NCI-H524 (cell line): ENCODE results near the gene MCRIP2.
"Not testable (repeated sequence)": the region's sequence is repeated elsewhere in the genome, so short reads cannot be mapped to it uniquely, and the experiment has no call there.

Experiments
- DNase-seq, 2 experiments: peaks; one replicate each; lab custom pipeline; 2025; lab: John Stamatoyannopoulos, UW

The MCRIP2 gene

GRCh38 chr16:641326-642188, at the start of gene MCRIP2:
MCRIP2 (plus strand) TSS chr16:641828; CDS start chr16:641992, 164 bp downstream.
- peak; percentile 50 to 84 for DNase-seq

GRCh38 chr16:591892-592517, 49.6 kb upstream of the MCRIP2 start:
- no peak for DNase-seq

- DNase-seq = peak; percentile 53 to 63
Observed at GRCh38 chr16:592518-593306, 48.9 kb upstream of the MCRIP2 start.

- DNase-seq = no peak
Observed at GRCh38 chr16:593406-593805, 48.2 kb upstream of the MCRIP2 start.

GRCh38 chr16:593807-594206, 47.8 kb upstream of the MCRIP2 start:
- no peak for DNase-seq

- DNase-seq = no peak
Observed at GRCh38 chr16:595094-595528, 46.5 kb upstream of the MCRIP2 start.

- DNase-seq = no peak
Observed at GRCh38 chr16:595942-596735, 45.5 kb upstream of the MCRIP2 start.

- DNase-seq = no peak
Observed at GRCh38 chr16:596736-597060, 44.9 kb upstream of the MCRIP2 start.

- DNase-seq = not testable (repeated sequence)
Observed at GRCh38 chr16:597655-598054, 44.0 kb upstream of the MCRIP2 start.

- DNase-seq = no peak
Observed at GRCh38 chr16:598823-599739, 42.5 kb upstream of the MCRIP2 start.

GRCh38 chr16:600781-601180, 40.8 kb upstream of the MCRIP2 start:
- DNase-seq = peak; percentile 32 to 78

- DNase-seq = no peak
Observed at GRCh38 chr16:603933-604332, 37.7 kb upstream of the MCRIP2 start.

GRCh38 chr16:606656-607307, 34.8 kb upstream of the MCRIP2 start:
- DNase-seq = peak; percentile 97 to 99

GRCh38 chr16:608019-608418, 33.6 kb upstream of the MCRIP2 start:
- DNase-seq = no peak

GRCh38 chr16:609316-609715, 32.3 kb upstream of the MCRIP2 start:
- DNase-seq = no peak

GRCh38 chr16:609984-610383, 31.6 kb upstream of the MCRIP2 start:
- DNase-seq = no peak

- peak in 1 of 2 experiments; percentile 56 for DNase-seq
Observed at GRCh38 chr16:610513-611381, 30.9 kb upstream of the MCRIP2 start.

GRCh38 chr16:615122-615521, 26.5 kb upstream of the MCRIP2 start:
- no peak for DNase-seq
